K562 (cell line): Measurements from ENCODE around the gene STON2. TPM values are rescaled to one million over a fixed set of nuclear protein-coding genes. Genes with fewer than 3 reads are reported as not detected.

Source experiments
- CHCHD3 ChIP-seq: fragments of 250-450 bp; sonication (Bioruptor Pico); IDR thresholded peaks from 2 replicates; pipeline ENCODE4 v2.1.2; 2022; ENCODE audit warnings: mild to moderate bottlenecking
- CXXC5 ChIP-seq: fragments of 250-450 bp; sonication (Bioruptor Pico); IDR thresholded peaks from 2 replicates; pipeline ENCODE4 v1.8.0; 2022; ENCODE audit warnings: inconsistent platforms, mild to moderate bottlenecking, moderate library complexity
- HMGN3 ChIP-seq: IDR thresholded peaks from 2 replicates; pipeline ENCODE4 v1.6.1; 2011; ENCODE audit warnings: borderline replicate concordance, low read depth, mild to moderate bottlenecking, mixed read lengths, low read length; ENCODE audit not compliant: insufficient read length; ENCODE audit errors: extremely low read depth
- PHB2 ChIP-seq: fragments of 450-650 bp; IDR thresholded peaks from 2 replicates; pipeline ENCODE4 v1.6.1; 2017; ENCODE audit warnings: low read depth
- RREB1 ChIP-seq: fragments of 250-450 bp; sonication (Bioruptor Pico); IDR thresholded peaks from 2 replicates; pipeline ENCODE4 v1.4.0; 2020
- WHSC1 ChIP-seq: IDR thresholded peaks from one replicate; pipeline ENCODE4 v1.6.1; 2012; ENCODE audit warnings: low read length, control low read depth, inconsistent platforms
- ZNF586 ChIP-seq: fragments of 450-650 bp; formaldehyde crosslinking; conservative IDR thresholded peaks from 2 replicates; pipeline ENCODE4 v1.4.0; 2020; ENCODE audit warnings: mild to moderate bottlenecking, moderate library complexity
- polyA plus RNA-seq, 8 experiments: library from polyadenylated mRNA; depleted of rRNA in 4 of 8; stranded (reverse) in 5 of 8; unstranded in 3 of 8; fragments of >200 nt; fragmentation: Nextera tagmentation in 2 of 8; fragmentation: Illumina TruSeq in 1 of 8; extraction: Ambion mirVana in 2 of 8; extraction: Trizol in 1 of 8; gene quantifications; 2 replicates each; pipeline versions ENCODE4 v1.2.1 to v1.2.3, GENCODE V29; 2011 to 2014; ENCODE audit warnings: inconsistent platforms in 1 of 8, missing spikeins in 1 of 8
- total RNA-seq, 7 experiments: library from RNA; depleted of rRNA in 6 of 7; stranded (reverse); fragments of >200 nt in 6 of 7; fragmentation: Illumina TruSeq in 2 of 7; extraction: Trizol in 2 of 7; gene quantifications; 2 replicates each; pipeline versions ENCODE4 v1.2.1 to v1.2.3, GENCODE V29; 2011 to 2021; ENCODE audit warnings: low replicate concordance in 1 of 7
- TF ChIP-seq, protein P1 (sequence below): IDR thresholded peaks from 3 replicates; pipeline ENCODE4 v1.6.1; 2011; ENCODE audit warnings: borderline replicate concordance, mild to moderate bottlenecking; ENCODE audit not compliant: insufficient read length, insufficient read depth

STON2 gene
- total and polyA plus RNA-seq, 9 of the 15 experiments (the other 6 are each of a cell fraction or from before 2014, with no cell fraction given), result 7.8 to 99.3 (median 53.5) TPM

DNA sequence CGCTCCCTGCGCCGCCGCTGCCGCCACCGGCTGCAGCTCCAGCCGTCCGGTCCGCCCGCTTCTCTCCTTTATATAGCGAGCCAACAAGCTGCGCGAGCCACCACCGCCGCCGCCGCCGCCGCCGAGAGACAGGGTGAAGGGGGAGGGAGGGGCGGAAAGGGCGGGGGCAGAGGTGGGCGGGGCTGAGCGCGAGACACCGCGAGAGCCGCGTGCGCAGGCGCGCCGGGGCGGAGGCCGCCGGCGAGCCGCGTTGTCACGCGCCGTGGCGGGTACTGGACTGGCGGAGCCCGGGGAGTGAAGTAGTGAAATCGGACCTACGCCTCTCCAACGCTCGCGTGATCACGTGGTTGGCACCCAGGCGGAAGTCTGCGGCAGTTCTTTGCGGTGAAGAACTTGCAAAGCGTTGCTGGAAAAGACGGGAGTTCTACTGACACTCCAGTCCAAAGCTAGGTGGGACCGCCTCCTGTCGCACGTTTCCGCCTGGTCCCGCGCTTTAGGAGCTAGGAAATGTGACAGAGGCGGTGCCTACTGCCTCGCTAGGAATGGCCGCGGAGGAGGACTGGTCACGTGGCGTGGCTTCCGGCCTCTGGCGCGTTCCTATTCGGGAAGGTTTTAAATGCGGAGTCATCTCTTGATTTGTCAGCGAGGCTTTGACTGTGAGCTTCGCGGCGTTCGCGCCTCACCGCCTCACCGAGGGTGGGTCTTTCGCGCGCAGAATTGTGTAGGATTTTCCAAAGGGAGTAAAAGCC lies 179.1 kb downstream of the STON2 start, which contains the start of gene GTF2A1 (continued):
- TF ChIP-seq RREB1 (CRISPR knock-in tag), result no peak
- TF ChIP-seq CHCHD3 (CRISPR knock-in tag), result peak; percentile 88; the same call in 1 of the 2 replicates
- TF ChIP-seq HMGN3, result peak; percentile 53
- no peak for TF ChIP-seq PHB2
- no peak for TF ChIP-seq ZNF586 (CRISPR knock-in tag)
- TF ChIP-seq WHSC1, result no peak
- TF ChIP-seq, protein P1, sequence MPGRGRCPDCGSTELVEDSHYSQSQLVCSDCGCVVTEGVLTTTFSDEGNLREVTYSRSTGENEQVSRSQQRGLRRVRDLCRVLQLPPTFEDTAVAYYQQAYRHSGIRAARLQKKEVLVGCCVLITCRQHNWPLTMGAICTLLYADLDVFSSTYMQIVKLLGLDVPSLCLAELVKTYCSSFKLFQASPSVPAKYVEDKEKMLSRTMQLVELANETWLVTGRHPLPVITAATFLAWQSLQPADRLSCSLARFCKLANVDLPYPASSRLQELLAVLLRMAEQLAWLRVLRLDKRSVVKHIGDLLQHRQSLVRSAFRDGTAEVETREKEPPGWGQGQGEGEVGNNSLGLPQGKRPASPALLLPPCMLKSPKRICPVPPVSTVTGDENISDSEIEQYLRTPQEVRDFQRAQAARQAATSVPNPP, result no peak
- TF ChIP-seq CXXC5, result peak; percentile 94
